K562 (cell line): ENCODE measurements around the gene HOXB3. TPM values are rescaled to one million over a fixed set of nuclear protein-coding genes. Genes with fewer than 3 reads are reported as not detected.

Experiments used
- ATAC-seq: fragments of 200-7000 bp; cut with Tn5 transposase; 3 replicates; pipeline ENCODE4 v1.9.1; 2020; ENCODE audit warnings: moderate library complexity
- BruUV-seq: library from RNA; stranded (reverse); fragments of 400-500 nt; replicated peaks from 2 replicates; lab custom pipeline; 2021; lab: Mats Ljungman, UMichigan
- CTCF ChIA-PET: fragments of 300-600 bp; formaldehyde crosslinking; extraction: SDS; loops from one replicate; lab custom pipeline; 2021; ENCODE audit warnings: low intra/inter-chr PET ratio; lab: Yijun Ruan, JAX
- POLR2A ChIA-PET: fragments of 300-600, 350-650 bp; sonication (Branson Sonifier 250); formaldehyde crosslinking; extraction: SDS; loops from one replicate; lab custom pipeline; 2021; ENCODE audit warnings: antibody characterized with exemption, inconsistent platforms; lab: Yijun Ruan, JAX
- DNase-seq, 4 experiments: peaks; one replicate each; pipeline versions ENCODE4 v3.0.0 to v3.0.0-alpha.2; 2011 to 2018; ENCODE audit warnings: low spot score in 3 of 4, mixed read lengths in 3 of 4; ENCODE audit errors: extremely low read depth in 1 of 4
- FAIRE-seq: peaks from 2 replicates; lab custom pipeline; 2011; peaks lifted over from hg19 to GRCh38; lab: Jason Lieb, UNC
- H2AFZ ChIP-seq: 2 replicates; pipeline ENCODE4 v1.6.0; 2011; ENCODE audit warnings: low read depth, low read length, control low read depth, inconsistent platforms
- H3K27ac ChIP-seq: fragments of 200-600 bp; 3 replicates; pipeline ENCODE4 v1.8.0; 2011; ENCODE audit warnings: low read depth, mild to moderate bottlenecking, control low read depth, inconsistent platforms, low read length, moderate library complexity, mixed read lengths; ENCODE audit errors: extremely low read depth
- H3K27me3 ChIP-seq, 2 experiments: fragments of 300-600 bp in 1 of 2; 2 replicates in 1 of 2; 3 replicates in 1 of 2; pipeline versions ENCODE4 v1.6.0 to v1.8.0; 2011; ENCODE audit warnings: inconsistent platforms in 2 of 2, low read length in 2 of 2, mild to moderate bottlenecking in 1 of 2, mixed read lengths in 1 of 2, moderate library complexity in 1 of 2; ENCODE audit not compliant: control insufficient read depth in 2 of 2, insufficient read depth in 2 of 2
- H3K36me3 ChIP-seq: fragments of 300-600 bp; 3 replicates; pipeline ENCODE4 v1.8.0; 2011; ENCODE audit warnings: mild to moderate bottlenecking, low read length, inconsistent platforms; ENCODE audit not compliant: control insufficient read depth, insufficient read depth
- H3K4me1 ChIP-seq, 2 experiments: fragments of 200-600 bp in 1 of 2; replicated peaks in 1 of 2; 2 replicates in 1 of 2; 3 replicates in 1 of 2; pipeline versions ENCODE4 v1.5.1 to v1.8.0; 2011; ENCODE audit warnings: inconsistent platforms in 2 of 2, low read length in 2 of 2, mild to moderate bottlenecking in 1 of 2, mixed read lengths in 1 of 2, moderate library complexity in 1 of 2; ENCODE audit not compliant: control insufficient read depth in 2 of 2, insufficient read depth in 2 of 2
- H3K4me2 ChIP-seq: 2 replicates; pipeline ENCODE4 v1.6.1; 2011; ENCODE audit warnings: low read length, control low read depth, inconsistent platforms, mixed read lengths; ENCODE audit not compliant: insufficient read depth
- H3K4me3 ChIP-seq: fragments of 200-600 bp; sonication (generic), shearing (Covaris generic); 2 replicates; pipeline ENCODE4 v1.5.1; 2016; ENCODE audit warnings: control low read depth, inconsistent platforms
- H3K79me2 ChIP-seq: fragments of 200-600 bp; 3 replicates; pipeline ENCODE4 v1.8.0; 2011; ENCODE audit warnings: low read length, inconsistent platforms; ENCODE audit not compliant: control insufficient read depth, insufficient read depth
- H3K9ac ChIP-seq, 2 experiments: 2 replicates each; pipeline versions ENCODE4 v1.6.0 to v1.6.1; 2011; ENCODE audit warnings: low read depth in 2 of 2, low read length in 2 of 2, control low read depth in 1 of 2, inconsistent platforms in 1 of 2, mild to moderate bottlenecking in 1 of 2, mixed read lengths in 1 of 2; ENCODE audit not compliant: insufficient read depth in 1 of 2
- H3K9me1 ChIP-seq: one replicate; pipeline ENCODE4 v1.6.0; 2011; ENCODE audit warnings: inconsistent platforms, mild to moderate bottlenecking, low read length, moderate library complexity; ENCODE audit not compliant: control insufficient read depth, insufficient read depth
- H3K9me3 ChIP-seq: replicated peaks from 2 replicates; pipeline ENCODE4 v1.5.1; 2011; ENCODE audit warnings: low read depth, low read length, inconsistent platforms; ENCODE audit not compliant: control insufficient read depth, insufficient read depth
- H4K20me1 ChIP-seq: replicated peaks from 2 replicates; pipeline ENCODE4 v1.6.1; 2011; ENCODE audit warnings: low read length, inconsistent platforms, mixed read lengths; ENCODE audit not compliant: control insufficient read depth, insufficient read depth
- E2F3 ChIP-seq: fragments of 250-450 bp; sonication (Bioruptor Pico); IDR thresholded peaks from 2 replicates; pipeline ENCODE4 v1.4.0; 2020; ENCODE audit warnings: mild to moderate bottlenecking
- MEF2D ChIP-seq: conservative IDR thresholded peaks from 2 replicates; pipeline ENCODE4 v1.6.1; 2016; ENCODE audit warnings: low read depth, missing genetic modification characterization, missing compliant biosample characterization
- NFE2L1 ChIP-seq: fragments of 450-650 bp; IDR thresholded peaks from 2 replicates; pipeline ENCODE4 v1.6.1; 2016; ENCODE audit warnings: missing genetic modification characterization, low read depth, mild to moderate bottlenecking, missing compliant biosample characterization, moderate library complexity, borderline replicate concordance
- RAD21 ChIP-seq, 2 experiments: fragments of 250-450 bp in 1 of 2; fragments of 450-650 bp in 1 of 2; sonication (Bioruptor Pico) in 1 of 2; formaldehyde crosslinking in 1 of 2; IDR thresholded peaks in 1 of 2; conservative IDR thresholded peaks in 1 of 2; 2 replicates each; pipeline versions ENCODE4 v1.4.0 to v1.8.0; 2020 to 2022; ENCODE audit warnings: mild to moderate bottlenecking in 2 of 2, moderate library complexity in 1 of 2
- ZNF384 ChIP-seq: IDR thresholded peaks from 2 replicates; pipeline ENCODE4 v1.6.1; 2012; ENCODE audit warnings: low read depth, low read length, improper control_type of control experiment
- WGBS: fragments of 100-300 bp; shearing (Covaris generic); methylation state at CpG from one replicate; pipeline ENCODE4 v1.1.6; 2016; ENCODE audit warnings: low coverage, mixed read lengths; ENCODE audit not compliant: insufficient coverage; ENCODE audit errors: missing lambda C conversion rate; 5-methylcytosine and 5-hydroxymethylcytosine counted together
- in situ Hi-C: fragments of 300-500 bp; cut with MboI; formaldehyde crosslinking; loops from 4 replicates; pipeline ENCODE4 v1.15.0; 2018; ENCODE audit warnings: inconsistent platforms, mixed read lengths
- intact Hi-C: fragments of 100-400 bp; cut with micrococcal nuclease; formaldehyde crosslinking; loops from 2 replicates; pipeline ENCODE4 v1.14.2; 2022
- polyA plus RNA-seq, 8 experiments: library from polyadenylated mRNA; depleted of rRNA in 4 of 8; stranded (reverse) in 5 of 8; unstranded in 3 of 8; fragments of >200 nt; fragmentation: Nextera tagmentation in 2 of 8; fragmentation: Illumina TruSeq in 1 of 8; extraction: Ambion mirVana in 2 of 8; extraction: Trizol in 1 of 8; gene quantifications; 2 replicates each; pipeline versions ENCODE4 v1.2.1 to v1.2.3, GENCODE V29; 2011 to 2014; ENCODE audit warnings: inconsistent platforms in 1 of 8, missing spikeins in 1 of 8
- total RNA-seq, 7 experiments: library from RNA; depleted of rRNA in 6 of 7; stranded (reverse); fragments of >200 nt in 6 of 7; fragmentation: Illumina TruSeq in 2 of 7; extraction: Trizol in 2 of 7; gene quantifications; 2 replicates each; pipeline versions ENCODE4 v1.2.1 to v1.2.3, GENCODE V29; 2011 to 2021; ENCODE audit warnings: low replicate concordance in 1 of 7
- TF ChIP-seq, protein P1 (sequence below), 2 experiments: fragments of 200-800 bp in 1 of 2; sonication (Bioruptor generic) in 1 of 2; sonication (generic) in 1 of 2; formaldehyde crosslinking in 1 of 2; IDR thresholded peaks in 1 of 2; conservative IDR thresholded peaks in 1 of 2; 2 replicates each; pipeline versions ENCODE4 v1.5.0 to v1.6.1; 2016 to 2020; ENCODE audit warnings: missing compliant biosample characterization in 1 of 2, missing genetic modification characterization in 1 of 2, missing genetic modification reagents in 1 of 2
- TF ChIP-seq, protein P2 (sequence below): sonication (generic); formaldehyde crosslinking; IDR thresholded peaks from 2 replicates; pipeline ENCODE4 v1.9.0; 2022; ENCODE audit warnings: mild to moderate bottlenecking, missing genetic modification reagents
- TF ChIP-seq, protein P3 (sequence below): IDR thresholded peaks from 3 replicates; pipeline ENCODE4 v1.6.1; 2011; ENCODE audit warnings: borderline replicate concordance, mild to moderate bottlenecking, moderate library complexity; ENCODE audit not compliant: insufficient read length; ENCODE audit errors: extremely low read depth
- TF ChIP-seq, protein P4 (sequence below), 3 experiments: IDR thresholded peaks in 2 of 3; conservative IDR thresholded peaks in 1 of 3; 2 replicates each; pipeline ENCODE4 v1.5.1; 2011 to 2012; ENCODE audit warnings: low read length in 3 of 3, mild to moderate bottlenecking in 3 of 3, control low read depth in 2 of 3, improper control_type of control experiment in 1 of 3, inconsistent platforms in 1 of 3, low read depth in 1 of 3, mixed read lengths in 1 of 3, moderate library complexity in 1 of 3; ENCODE audit not compliant: insufficient read depth in 2 of 3
- TF ChIP-seq, protein P5 (sequence below): sonication (generic); formaldehyde crosslinking; IDR thresholded peaks from 2 replicates; pipeline ENCODE4 v1.8.0; 2022; ENCODE audit warnings: mild to moderate bottlenecking, missing genetic modification reagents

HOXB3 gene
- total and polyA plus RNA-seq, 9 of the 15 experiments (the other 6 are each of a cell fraction or from before 2014, with no cell fraction given) = 2.4 to 41.3 (median 20.2) TPM

DNA sequence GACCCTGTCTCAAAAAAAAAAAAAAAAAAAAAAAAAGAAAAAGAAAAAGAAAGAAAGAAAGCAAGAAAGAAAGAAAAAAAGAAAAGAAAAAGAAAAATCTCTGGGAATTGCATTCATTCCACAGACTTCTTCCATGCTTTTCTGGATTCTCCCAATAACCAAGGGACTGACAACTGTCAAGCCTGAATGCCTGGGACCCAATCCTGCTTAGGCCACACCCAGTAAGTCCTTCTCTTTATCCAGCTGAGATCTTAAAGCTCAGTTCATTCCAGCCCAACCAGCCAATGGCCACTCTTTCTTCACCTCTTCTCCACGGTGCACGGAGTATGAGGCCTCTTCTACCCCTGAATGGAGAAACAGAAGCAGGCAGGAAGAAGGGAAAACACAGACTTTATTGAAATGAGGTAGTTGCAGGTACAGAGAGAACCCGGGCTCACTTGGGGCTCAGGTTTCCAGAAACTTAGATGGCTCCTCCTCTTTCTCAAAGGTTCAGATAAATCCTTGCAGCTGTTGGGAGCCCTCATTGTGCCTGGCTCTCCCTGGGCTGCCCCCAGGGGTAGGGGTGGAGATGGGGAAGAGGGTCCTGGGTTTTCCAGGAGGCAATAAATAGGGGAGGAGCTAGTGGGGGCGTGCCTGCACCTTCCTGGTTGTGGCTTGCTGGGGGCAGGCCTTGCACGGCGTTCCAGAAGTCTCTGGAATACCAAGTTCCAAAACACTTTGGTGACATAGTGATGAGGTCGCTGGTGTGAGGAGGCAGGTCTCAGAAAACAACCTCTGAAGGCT, 61.7 kb downstream of the HOXB3 start:
- H4K20me1 ChIP-seq = no peaks in the 10 kb centered on the region
- peak overlapping the region; percentile 82 for H2AFZ ChIP-seq
- WGBS = 24% methylated on average over 7 of the region's 7 CpGs
- intact Hi-C loops (no loop called here), in situ Hi-C loops (no loop called here)
- H3K36me3 ChIP-seq = no peaks in the 10 kb centered on the region
- H3K4me2 ChIP-seq = 0 out of 2 replicates have a peak overlapping the region, but pooled peaks have one; percentile 17
- no peaks in the 10 kb centered on the region for H3K9me1 ChIP-seq
- ATAC-seq (peak; percentile 71), DNase-seq (peak; percentile 47 to 68 (median 56)), FAIRE-seq (peak; percentile 69)
- peaks cover 20 to 37% of the 10 kb centered on the region in 2 experiments; a peak in 4 of 5 replicates for H3K4me1 ChIP-seq
- no peaks in the 10 kb centered on the region for H3K27me3 ChIP-seq
- H3K27ac ChIP-seq = no peak overlapping the region
- ChIA-PET CTCF (no interaction called here), POLR2A (interaction anchor here (0.5 to 1.7 kb wide), 6 partner anchors 11 to 313 kb away, joined by 3 to 7 read pairs (median 4); no protein-coding TSS in a partner anchor)
- H3K79me2 ChIP-seq = no peaks in the 10 kb centered on the region
- H3K9ac ChIP-seq = peak overlapping the region in 1 of 2 experiments; percentile 22; a peak in 1 of 4 replicates
- no peak overlapping the region for H3K4me3 ChIP-seq
- no peaks in the 10 kb centered on the region for H3K9me3 ChIP-seq
- BruUV-seq = no TSS peak
- no peak for TF ChIP-seq MEF2D (tag)
- TF ChIP-seq, protein P1, sequence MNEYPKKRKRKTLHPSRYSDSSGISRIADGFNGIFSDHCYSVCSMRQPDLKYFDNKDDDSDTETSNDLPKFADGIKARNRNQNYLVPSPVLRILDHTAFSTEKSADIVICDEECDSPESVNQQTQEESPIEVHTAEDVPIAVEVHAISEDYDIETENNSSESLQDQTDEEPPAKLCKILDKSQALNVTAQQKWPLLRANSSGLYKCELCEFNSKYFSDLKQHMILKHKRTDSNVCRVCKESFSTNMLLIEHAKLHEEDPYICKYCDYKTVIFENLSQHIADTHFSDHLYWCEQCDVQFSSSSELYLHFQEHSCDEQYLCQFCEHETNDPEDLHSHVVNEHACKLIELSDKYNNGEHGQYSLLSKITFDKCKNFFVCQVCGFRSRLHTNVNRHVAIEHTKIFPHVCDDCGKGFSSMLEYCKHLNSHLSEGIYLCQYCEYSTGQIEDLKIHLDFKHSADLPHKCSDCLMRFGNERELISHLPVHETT (CRISPR knock-in tag; conservative IDR thresholded peaks at IDR 0.05 in 1 of 2, IDR thresholded peaks at IDR 0.05 in 1 of 2) = no peak
- TF ChIP-seq, protein P2, sequence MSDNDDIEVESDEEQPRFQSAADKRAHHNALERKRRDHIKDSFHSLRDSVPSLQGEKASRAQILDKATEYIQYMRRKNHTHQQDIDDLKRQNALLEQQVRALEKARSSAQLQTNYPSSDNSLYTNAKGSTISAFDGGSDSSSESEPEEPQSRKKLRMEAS (CRISPR knock-in tag) = no peak
- TF ChIP-seq, protein P3, sequence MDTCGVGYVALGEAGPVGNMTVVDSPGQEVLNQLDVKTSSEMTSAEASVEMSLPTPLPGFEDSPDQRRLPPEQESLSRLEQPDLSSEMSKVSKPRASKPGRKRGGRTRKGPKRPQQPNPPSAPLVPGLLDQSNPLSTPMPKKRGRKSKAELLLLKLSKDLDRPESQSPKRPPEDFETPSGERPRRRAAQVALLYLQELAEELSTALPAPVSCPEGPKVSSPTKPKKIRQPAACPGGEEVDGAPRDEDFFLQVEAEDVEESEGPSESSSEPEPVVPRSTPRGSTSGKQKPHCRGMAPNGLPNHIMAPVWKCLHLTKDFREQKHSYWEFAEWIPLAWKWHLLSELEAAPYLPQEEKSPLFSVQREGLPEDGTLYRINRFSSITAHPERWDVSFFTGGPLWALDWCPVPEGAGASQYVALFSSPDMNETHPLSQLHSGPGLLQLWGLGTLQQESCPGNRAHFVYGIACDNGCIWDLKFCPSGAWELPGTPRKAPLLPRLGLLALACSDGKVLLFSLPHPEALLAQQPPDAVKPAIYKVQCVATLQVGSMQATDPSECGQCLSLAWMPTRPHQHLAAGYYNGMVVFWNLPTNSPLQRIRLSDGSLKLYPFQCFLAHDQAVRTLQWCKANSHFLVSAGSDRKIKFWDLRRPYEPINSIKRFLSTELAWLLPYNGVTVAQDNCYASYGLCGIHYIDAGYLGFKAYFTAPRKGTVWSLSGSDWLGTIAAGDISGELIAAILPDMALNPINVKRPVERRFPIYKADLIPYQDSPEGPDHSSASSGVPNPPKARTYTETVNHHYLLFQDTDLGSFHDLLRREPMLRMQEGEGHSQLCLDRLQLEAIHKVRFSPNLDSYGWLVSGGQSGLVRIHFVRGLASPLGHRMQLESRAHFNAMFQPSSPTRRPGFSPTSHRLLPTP = no peak
- TF ChIP-seq, protein P4, sequence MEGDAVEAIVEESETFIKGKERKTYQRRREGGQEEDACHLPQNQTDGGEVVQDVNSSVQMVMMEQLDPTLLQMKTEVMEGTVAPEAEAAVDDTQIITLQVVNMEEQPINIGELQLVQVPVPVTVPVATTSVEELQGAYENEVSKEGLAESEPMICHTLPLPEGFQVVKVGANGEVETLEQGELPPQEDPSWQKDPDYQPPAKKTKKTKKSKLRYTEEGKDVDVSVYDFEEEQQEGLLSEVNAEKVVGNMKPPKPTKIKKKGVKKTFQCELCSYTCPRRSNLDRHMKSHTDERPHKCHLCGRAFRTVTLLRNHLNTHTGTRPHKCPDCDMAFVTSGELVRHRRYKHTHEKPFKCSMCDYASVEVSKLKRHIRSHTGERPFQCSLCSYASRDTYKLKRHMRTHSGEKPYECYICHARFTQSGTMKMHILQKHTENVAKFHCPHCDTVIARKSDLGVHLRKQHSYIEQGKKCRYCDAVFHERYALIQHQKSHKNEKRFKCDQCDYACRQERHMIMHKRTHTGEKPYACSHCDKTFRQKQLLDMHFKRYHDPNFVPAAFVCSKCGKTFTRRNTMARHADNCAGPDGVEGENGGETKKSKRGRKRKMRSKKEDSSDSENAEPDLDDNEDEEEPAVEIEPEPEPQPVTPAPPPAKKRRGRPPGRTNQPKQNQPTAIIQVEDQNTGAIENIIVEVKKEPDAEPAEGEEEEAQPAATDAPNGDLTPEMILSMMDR (IDR thresholded peaks at IDR 0.05 in 2 of 3, conservative IDR thresholded peaks at IDR 0.05 in 1 of 3; ENCODE audit: insufficient read depth in 2 of 3, low read depth in 1 of 3, low read length in 3 of 3) = no peak
- TF ChIP-seq E2F3 (CRISPR knock-in tag) = no peak
- TF ChIP-seq, protein P5, sequence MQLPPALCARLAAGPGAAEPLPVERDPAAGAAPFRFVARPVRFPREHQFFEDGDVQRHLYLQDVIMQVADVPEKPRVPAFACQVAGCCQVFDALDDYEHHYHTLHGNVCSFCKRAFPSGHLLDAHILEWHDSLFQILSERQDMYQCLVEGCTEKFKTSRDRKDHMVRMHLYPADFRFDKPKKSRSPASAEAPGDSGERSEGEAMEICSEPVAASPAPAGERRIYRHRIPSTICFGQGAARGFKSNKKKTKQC (CRISPR knock-in tag) = no peak
- peak; percentile 52 for TF ChIP-seq ZNF384
- TF ChIP-seq NFE2L1 (tag) = no peak
- no peak for TF ChIP-seq RAD21 (CRISPR knock-in tag; conservative IDR thresholded peaks at IDR 0.05 in 1 of 2, IDR thresholded peaks at IDR 0.05 in 1 of 2)
